GM18909 (cell line): Measurements from ENCODE around the gene PSTPIP1.

ENCODE experiments used
- ATAC-seq: cut with Tn5 transposase; IDR thresholded peaks from one replicate; pipeline ENCODE4 v1.9.1; 2021; ENCODE audit warnings: mild to moderate bottlenecking; ENCODE audit not compliant: unreplicated experiment, poor library complexity

PSTPIP1 gene

GRCh38 chr15:77027697-77028450 lies 32.9 kb downstream of the PSTPIP1 start:
- ATAC-seq: no peak

GRCh38 chr15:77028451-77029165 lies 33.7 kb downstream of the PSTPIP1 start:
- ATAC-seq: no peak

GRCh38 chr15:77029166-77030047 lies 34.5 kb downstream of the PSTPIP1 start:
- ATAC-seq: no peak

DNA sequence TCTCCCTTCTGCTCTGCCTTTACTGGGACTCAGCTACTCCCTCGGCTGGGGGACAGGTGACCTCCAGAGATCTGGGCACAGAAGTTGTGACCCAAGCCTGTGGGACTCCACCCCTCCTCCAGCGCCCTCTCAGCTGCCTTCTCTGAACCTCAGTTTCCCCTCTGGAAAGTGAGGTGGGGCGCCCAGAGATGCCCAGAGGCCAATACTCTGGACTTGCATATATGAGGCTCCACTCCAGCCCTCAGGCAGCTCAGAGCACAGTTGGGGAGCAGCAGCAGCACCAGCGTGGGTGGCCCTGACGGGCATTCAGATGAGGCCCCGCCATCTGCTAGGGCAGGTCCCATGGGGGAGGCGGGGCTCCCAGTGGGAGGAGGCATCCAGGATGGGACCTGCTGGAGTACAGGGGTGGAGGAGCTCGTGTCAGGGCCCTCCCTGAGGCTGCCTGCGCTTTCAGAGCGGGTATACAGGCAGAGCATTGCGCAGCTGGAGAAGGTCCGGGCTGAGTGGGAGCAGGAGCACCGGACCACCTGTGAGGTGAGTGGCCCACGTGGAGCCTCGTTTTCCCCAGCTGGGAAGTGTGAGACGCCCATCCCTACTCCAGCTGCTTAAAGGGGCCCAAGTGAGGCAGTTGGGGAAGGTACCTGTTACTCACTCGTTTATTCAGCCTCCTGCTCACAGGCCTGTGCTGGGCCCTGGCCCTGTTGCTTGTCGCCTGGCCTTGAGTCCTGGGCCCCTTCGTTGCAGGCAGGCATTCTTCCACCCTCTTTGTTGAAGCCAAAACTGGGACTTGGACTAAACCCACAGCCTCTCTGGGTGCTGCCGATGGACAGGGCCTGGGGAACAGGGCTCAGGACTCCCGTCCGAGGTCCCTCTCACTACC lies 35.4 kb downstream of the PSTPIP1 start:
- no peak for ATAC-seq

GRCh38 chr15:77030928-77031375 lies 36.0 kb downstream of the PSTPIP1 start:
- no peak for ATAC-seq

DNA sequence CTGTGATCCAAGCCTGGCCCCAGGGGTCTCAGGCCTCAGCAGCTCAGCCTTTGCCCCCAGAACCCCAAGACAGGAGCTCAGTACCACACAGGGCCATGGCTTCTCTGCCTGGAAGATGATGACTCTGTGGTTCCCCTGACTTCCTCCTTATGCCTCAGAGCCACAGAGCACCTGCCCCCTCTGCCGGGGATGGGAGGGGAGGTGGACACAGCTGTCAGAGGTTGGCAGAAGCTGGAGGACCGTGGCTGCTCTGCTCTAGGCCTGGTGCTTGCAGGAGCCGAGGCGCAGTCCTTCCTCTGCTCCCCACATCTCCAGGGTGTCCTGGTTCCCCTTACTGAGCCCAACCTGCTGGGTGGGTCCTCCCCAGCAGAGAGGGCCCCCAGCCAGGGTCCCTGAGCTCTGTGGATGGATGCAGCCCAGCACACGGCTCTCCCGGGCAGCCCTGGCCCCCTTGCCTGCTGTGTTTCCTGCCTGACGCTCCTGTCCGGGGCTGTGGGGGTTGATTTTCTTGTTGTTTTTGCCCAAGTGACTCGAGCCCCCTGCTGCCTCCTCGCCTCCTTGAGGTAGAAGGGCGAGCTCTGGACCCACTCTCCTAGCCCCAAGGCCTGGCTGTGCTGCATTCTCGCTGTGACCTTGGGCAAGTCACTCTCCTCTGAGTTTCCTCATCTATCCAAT lies 36.6 kb downstream of the PSTPIP1 start:
- ATAC-seq: no peak

DNA sequence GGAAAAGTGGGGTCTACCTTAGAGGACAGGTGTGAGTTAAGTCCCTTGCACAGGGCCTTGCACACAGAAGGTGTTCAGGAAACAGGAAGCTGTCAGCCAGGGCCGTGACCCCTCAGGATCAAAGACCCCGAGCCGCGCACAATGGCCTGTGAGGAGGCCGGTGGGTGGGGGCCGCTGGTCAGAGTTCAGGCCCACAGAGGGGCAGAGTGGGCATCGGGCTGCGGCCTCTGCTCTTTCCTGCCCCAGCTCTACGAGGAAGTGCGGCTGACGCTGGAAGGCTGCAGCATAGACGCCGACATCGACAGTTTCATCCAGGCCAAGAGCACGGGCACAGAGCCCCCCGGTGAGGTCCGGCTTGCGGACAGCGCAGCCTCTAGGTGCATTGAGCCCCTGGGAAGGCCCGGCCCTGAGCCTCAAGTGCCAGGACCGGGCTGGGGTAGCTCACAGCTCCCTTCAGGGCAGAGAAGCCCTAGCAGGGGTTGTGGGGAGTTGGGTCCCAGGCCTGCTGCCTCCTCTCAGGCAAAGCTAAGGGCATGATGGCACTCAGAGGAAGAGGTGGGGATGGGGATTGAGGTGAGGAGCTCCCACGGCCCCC lies 37.2 kb downstream of the PSTPIP1 start:
- ATAC-seq: no peak

DNA sequence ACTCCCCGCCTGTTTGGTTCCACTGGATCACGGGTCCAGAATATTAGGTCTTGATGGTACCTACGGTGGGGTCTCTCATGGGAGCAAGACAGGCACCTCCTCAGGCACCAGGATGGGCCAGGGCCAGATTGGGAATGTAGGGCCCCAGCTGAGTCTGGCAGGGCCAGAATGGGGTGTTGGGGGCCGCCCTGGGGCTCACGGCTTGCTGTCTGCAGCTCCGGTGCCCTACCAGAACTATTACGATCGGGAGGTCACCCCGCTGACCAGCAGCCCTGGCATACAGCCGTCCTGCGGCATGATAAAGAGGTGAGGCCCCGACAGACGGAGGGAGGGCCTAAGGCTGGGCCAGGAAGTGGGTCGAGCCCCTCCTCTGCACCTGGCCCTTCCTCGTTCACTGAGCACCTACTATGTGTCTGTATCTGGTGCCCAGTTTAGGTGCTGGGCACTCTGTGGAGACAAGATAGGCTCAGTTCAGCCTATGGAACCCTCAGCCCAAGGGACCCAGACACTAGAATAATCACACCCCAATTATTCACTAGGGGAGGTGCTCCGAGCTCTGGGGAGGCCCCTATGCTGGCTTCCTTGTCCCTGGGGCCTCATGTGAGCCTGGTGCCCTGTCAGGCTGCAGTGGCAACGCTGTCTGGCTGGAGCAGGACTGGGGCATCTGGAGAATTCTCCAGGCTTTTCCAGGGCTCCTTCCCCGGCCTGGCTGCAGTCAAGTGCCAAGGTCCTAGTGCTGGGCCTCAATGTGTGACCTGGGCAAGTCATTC lies 37.9 kb downstream of the PSTPIP1 start:
- ATAC-seq: no peak

DNA sequence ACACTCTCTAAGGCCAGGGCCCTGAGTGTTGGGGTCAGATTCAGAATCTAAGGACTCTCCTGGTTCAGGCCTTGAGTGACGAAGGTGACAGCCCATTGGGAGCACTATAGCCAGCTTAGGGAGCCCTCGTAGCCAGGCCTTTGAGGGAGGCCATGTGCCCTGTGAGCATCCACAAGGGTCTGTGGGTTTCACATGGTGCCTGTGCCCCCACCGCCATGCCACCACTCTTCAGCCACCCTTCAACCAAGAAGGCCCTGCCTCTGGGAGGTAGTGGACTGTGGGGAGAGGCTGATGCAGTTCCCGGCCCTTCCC lies 38.4 kb downstream of the PSTPIP1 start:
- ATAC-seq: no peak

GRCh38 chr15:77033729-77034671 lies 39.1 kb downstream of the PSTPIP1 start:
- no peak for ATAC-seq

DNA sequence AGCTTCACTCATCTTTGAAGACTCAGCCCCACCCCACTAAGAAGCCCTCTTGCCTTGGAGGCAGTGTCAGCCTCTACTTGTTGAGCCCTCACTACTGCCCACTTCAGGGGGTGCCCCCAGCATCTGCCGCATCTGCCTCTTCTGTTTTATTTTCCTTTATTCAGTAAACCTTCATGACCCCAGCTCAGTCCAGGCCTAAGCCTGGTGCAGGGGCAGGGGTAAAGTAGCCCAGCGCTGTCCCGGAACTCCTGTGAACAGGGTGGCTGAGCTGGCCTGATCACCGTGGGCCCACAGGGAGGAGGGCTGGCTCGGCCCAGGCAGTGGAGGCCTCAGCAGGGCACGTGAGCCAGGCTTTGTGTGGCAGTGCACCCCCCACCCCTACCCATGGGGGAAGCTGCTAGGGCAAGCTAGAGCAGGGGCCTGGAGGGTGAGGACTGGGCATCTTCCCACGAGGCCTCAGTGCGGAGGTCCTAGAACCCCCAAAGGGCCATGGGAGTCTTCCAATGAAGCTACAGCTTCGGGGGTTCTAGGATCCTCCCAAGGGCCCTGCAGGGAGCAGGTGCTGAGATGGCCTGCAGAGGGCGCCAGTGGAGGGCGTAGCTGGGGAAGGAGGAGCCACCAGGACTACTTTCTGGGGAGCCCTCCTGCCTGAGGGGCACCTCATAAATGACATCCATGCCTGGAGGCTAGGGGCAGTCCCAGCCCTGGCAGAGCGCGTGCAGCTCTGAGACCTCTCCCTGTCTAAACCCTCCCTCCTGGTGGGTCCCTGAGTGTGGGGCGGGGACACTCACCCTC lies 40.0 kb downstream of the PSTPIP1 start:
- ATAC-seq: no peak

- no peak for ATAC-seq
Measured at GRCh38 chr15:77035584-77035983, 40.7 kb downstream of the PSTPIP1 start.

DNA sequence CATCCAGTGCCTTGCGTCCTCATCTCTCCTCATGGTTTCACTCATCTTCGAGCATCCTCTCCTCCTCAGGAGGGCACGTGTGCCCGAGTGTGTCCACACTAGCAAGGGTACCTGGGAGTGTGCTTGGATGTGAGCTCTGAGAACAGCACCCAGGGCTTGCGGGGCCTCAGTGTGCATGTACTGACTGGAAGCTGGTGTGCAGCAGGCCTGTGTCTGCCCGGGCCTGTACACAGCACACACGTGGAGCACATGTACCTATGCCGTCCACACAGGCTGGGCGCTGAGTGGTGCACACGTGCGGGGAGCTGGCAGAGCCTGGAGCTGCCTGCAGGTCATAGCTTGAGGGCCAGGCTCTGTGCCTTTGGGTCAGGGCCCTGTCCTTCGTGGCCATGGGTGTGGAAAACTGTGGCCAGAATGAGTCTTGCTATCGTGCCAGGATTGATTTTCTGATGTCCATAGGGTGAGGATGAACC lies 41.1 kb downstream of the PSTPIP1 start:
- ATAC-seq: no peak

DNA sequence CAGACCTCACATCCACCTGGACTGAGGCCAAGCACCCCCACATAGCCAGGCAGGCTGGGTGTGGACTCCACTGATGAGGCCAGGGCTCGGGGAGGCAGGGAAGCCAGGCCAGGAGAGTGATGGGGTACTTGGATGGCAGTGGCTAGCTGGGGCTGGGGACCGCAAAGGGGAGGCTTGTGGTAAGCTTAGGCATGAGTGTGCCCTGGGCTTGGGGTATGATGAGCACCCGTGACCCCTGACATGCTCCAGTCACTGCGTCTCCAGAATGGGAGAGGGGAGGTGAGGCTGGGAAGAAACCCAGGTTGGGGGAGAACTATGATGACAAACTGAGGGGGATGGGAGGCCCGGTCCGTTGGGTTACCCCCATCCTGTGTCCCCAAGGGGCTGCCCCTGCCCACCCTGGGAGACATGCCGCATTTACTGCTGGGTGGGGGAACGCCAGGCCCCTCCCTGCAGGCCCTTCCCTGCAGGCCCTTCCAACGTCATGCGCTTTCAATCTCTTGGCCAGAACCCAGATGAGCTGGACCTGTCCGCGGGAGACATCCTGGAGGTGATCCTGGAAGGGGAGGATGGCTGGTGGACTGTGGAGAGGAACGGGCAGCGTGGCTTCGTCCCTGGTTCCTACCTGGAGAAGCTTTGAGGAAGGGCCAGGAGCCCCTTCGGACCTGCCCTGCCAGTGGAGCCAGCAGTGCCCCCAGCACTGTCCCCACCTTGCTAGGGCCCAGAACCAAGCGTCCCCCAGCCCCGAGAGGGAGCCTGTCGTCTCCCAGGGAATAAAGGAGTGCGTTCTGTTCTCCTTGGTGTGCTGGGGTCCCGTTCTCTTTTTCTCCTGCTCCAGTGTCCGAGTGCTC lies 41.8 kb downstream of the PSTPIP1 start:
- no peak for ATAC-seq

DNA sequence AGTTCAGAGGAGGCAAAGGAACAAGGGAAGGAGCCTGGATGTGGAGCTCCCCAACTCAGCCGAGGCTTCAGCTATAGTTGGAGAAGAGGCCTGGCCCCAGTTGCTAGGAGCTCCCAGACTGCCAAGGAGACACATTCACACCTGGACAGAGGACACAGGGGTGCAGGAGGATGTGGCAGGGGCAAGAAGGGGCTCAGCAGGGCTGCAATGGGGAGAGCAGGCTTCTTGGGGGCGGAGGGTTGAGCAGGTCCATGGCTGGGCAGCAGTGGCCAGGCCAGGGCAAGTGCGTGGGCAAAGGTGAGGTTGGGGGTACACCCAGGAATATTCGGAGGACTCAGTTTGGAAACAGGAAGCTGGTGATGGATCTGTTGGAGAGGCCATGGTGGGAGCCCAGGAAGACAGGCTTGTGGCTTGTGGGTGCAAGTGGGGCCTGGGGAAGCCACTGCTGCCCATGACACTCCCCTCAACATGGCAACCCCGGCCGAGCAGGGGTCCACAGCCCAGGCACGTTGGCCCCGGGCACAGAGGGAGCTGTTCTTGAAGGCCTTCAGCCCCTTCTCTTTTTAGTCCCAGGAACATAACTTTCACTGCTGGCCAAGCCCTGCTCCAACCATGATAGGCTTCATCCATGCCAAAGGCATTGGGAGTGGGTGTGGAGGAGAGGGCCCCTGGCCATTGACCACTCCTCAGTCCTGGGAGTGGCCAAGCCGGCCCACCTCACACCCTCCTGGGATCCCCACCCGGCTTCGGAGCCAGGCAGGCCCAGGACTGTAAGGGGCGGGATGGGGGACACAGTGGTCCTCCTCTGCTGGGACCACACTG lies 42.7 kb downstream of the PSTPIP1 start:
- no peak for ATAC-seq
